Amniotic epithelial cell (primary cell): Measurements from ENCODE around the gene APOBEC2.
A peak's percentile ranks its signal among the peaks of the same experiment; 100 is the strongest.

Source experiments
- DNase-seq: peaks from one replicate; pipeline ENCODE4 v3.0.0-alpha.2; 2010; ENCODE audit warnings: low read depth

The APOBEC2 gene

GRCh38 chr6:41037107-41037900, 15.7 kb upstream of the APOBEC2 start:
- DNase-seq: peak; percentile 71

GRCh38 chr6:41038205-41038604, 14.8 kb upstream of the APOBEC2 start:
- no peak for DNase-seq

GRCh38 chr6:41039060-41039998, 13.7 kb upstream of the APOBEC2 start, which contains the start of gene UNC5CL:
TSS of gene UNC5CL (minus strand) at chr6:41039221. CDS start at chr6:41035074, 4,147 bp downstream.
- peak; percentile 17 for DNase-seq

DNA sequence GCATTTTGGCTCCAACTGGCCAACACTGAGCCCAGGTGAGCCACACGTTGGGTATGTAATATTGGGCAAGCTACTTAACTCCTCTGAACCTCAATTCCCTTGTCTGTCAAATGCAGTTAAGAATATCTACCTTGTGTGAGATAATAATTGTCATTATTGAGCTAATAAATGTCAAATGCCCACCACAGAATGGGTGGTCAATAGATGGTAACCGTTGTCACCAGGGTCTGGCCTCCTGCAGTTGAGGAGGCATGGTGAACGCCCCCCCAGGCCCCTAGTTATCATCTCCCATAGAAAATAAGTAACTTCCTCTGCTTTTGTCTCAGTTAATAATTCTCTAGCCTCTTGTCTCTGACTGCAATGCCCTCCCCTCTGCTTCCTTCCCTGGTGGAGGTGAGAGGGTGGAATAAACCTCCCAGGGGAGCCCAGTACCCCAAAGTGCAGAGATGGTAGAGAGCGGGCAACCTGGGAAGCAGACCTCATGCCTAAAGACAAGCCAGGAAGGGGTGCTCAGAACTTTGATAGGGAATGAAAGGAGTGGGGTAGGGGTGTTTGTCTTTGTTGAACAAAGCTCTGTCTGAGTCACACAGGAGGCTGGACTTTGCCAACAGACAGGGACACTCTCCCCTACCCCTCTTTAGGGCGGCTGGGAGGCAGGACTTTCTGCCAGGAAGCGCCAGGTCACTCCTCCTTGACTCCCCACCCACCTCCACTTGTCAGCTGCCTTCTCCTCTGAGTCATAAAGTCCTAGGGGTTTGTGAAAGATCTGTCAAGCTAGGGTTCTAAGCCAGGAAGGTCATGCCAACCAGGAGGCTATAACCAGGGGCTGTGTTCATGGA, 12.7 kb upstream of the APOBEC2 start:
- peak; percentile 35 for DNase-seq

DNA sequence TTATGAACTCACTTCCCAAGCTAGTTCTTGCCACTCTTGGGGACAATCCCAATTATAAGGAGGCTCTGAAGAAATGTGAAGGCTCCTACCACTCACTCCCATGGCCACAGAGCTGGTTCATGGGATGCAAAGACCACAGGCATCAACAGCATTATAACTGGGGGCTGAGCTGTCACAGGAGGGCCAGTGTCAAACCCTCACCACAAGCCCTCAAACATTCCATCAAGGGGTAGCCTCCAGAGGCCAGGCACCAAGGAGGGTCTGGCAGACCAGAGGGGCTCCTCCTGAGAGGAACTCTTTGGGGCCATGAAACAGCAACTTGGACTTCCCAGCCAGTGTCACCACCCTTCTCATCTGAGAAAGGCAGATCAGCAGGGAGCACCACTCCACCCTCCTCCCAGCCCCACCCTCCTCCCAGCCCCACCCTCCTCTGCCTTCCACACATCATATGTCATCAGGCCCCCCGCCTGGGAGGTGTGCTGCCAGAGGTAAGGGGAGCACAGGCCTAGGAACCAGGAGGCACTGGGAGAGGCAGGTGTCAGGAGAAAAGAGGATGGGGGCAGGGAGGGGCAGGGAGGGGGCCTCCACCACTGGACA, 12.0 kb upstream of the APOBEC2 start:
- no peak for DNase-seq

DNA sequence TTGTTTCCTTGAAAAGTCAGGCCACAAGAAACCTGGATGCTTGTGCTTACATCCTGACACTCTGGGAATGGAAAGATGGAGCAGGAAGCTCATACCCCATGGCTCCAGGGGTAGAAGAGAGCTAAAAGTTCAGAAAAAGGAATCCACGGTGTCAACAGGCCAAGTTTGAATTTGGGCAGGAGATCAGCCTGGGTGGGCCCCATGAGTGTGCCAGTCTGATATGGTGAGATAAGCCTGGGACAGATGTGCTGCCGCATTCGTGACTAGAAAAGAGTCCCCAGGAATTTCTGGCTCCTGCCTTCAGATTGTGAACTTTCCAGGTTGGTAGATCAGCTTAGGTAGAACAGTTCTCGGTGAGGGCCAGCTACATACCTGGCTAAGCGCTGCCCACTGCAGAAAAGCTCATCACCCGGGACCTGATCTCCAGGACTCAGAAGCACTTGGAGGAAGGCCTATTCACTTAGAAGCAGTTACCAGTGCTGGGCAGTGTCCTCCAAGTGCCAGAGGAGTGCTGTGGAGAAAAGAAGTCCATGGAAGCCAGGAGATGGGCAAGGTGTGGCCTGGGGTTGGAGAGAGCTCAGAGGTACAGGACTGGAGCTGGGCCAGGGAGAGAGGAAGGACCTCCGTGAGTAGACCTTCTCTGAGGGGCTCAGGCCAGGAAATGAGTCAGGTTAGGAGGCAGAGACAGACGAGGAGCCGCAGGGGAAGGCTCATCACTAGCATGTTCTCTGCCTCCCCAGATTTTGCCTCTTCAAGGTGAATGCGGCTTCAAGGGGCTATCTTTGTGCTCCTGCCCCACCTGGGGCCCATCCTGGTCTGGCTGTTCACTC, 10.6 kb upstream of the APOBEC2 start, which contains the start of gene TSPO2:
TSPO2 (plus strand) TSS at position 242 of the 830 bp plus-strand sequence; CDS start at position 761, 519 bp downstream.
- DNase-seq: no peak

DNA sequence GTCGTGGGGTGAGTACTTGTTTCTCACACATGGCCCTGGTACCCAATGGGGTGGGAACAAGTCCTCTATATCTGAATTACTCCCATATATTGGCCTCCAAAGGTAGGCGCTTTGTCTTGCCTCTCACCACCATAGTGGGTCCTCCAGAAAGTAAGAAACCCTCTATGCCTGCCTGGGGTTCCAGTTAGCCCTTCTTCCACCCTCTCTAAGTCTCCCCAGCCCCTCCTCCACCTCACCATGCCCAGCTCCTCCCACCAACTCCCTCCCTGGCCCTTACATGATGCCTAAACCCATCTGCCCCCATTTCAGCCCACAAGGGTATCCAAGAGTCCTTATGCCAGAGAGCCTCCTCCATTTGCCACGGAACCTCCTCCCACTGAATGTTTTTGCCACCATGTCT, 9.9 kb upstream of the APOBEC2 start:
- DNase-seq: no peak

DNA sequence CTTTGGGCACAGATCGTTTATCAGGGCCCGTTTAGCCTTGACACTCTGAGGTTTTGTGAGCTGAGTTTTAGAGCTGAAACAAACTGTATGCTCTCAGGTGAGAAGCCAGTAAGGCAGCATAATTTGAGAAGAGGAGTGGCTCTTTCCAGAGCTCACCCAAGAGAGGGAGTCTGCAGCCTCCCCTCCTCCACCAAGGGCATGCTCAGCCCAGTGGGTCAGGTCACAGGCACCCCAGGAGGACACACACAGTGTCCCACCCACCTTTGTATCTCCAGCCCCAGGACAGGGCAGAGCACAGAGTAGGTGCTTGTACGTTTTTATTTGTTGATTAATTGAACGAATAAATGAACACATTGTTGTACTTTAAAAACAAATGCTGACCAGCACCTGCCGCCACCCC, 7.3 kb upstream of the APOBEC2 start:
- no peak for DNase-seq

DNA sequence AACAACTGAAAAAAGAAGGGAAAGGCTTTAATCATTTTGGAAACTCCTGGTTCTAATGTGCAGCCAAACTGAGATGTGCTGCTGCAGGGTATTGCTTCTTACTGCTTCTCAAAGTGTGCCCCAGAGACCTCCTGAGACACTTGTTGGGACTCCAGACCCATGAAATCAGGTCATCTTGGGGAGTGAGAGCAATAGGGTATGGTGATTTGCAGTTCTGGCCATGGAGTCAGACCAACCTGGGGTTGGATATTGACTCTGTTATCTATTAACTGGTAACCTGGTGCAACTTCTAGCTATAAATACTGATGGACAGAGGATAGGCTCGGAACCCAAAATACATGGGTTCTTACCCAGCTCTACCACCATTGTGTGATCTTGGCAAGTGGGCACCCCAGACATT, 6.9 kb upstream of the APOBEC2 start:
- no peak for DNase-seq

DNA sequence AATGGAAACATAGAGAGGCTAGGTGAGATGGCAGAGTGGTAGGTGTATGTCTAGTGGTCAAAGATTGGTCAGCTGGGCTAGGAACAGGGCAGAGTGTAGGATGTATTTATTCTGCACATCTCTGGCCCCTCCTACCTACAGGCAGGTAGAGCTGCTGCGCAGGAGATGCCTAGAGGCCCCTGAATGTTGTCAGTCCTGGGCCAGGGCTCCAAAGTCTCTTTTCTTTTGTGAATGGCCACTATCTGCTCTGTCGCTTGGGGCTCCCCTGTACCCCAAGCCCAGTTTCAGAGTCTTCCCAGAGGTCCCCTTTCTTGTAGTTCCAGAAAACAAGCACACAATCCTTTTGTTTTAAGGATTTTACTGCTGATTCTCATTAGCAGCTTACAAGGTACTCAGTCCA, 5.7 kb upstream of the APOBEC2 start:
- no peak for DNase-seq

DNA sequence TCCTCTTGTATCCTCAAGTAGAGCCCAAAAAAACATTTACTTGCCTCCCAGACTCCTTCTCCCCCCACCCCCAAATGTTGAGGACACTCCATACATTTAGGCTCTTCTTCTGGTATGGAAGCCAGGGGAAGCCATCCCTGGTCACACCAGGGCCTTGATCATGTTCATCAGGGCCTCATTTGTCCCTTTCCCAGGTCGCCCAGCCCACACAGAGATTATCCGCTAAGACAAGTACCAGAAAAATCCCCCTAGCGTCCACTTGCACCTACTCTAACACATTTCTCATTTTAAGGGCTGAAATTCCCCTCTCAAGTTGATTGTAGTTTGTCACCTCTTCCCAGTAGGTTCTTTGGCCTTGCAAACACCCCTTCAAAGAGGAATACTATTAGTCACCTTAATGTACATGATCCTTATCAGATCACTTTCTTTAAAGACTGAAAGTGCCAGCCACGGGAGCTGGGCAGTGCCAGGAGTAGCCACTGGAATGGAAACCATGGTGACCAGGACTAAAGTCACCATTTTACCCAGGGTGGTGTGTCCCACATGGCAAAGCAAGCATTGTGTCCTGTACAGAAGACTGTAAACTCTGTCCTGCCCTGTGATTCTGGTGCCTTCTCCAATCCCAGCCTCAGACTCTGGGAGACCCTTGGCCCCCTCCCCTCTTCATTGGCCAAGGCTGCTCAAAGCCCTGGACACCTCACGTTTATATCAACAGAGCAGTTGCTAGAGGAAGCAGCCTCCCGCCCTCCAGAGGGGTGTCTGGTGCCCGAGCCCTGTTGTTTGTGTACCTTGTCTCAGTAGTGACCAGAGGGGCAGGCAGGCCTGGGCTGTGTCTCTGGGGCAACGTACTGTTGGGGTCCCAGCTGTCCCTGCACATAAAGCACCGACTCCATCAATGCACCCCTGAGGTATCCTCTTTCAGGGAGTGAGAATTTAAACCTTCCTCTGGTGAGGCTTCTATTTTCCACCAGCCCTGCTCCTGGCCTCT, 5.0 kb upstream of the APOBEC2 start:
- DNase-seq: no peak

- DNase-seq: peak; percentile 26
These were observed 3.5 kb upstream of the APOBEC2 start for GRCh38 chr6:41049521-41049920.

DNA sequence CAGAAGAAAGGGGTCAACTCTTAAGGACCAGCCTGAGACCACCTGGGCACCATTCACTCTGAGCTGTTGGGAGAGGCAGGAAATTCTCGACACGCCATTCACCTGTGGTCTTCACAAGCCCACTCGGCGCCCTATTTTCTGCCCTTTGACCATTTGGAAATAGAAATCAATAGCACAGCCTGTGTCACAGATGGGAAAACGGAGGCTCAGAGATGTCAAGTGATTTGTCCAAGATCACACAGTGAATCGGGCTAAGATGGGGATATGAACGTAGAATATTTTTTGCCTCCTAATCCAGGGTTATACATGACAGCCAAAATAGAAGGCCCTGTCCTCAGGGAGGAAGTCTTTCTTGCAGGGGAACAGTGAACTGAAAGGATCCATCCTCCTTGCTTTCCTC, 3.0 kb upstream of the APOBEC2 start:
- no peak for DNase-seq

DNA sequence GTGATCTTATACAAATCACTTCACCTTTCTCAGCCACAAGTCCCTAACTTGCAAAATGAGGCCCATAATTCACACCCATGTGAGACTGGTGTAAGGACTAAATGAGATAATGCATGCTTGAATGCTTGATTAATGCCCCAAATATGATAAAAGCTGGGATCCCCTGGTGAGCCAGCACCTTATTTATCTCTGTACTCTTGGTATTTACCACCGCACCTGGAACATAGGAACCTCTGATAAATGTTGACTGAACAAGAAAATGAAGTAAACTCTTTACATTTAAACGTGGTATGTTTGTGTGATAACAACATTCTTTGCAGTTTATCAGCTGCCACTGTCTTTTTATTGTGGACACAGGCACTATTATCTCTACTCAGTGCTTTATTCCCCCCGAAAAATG, 2.5 kb upstream of the APOBEC2 start:
- no peak for DNase-seq

DNA sequence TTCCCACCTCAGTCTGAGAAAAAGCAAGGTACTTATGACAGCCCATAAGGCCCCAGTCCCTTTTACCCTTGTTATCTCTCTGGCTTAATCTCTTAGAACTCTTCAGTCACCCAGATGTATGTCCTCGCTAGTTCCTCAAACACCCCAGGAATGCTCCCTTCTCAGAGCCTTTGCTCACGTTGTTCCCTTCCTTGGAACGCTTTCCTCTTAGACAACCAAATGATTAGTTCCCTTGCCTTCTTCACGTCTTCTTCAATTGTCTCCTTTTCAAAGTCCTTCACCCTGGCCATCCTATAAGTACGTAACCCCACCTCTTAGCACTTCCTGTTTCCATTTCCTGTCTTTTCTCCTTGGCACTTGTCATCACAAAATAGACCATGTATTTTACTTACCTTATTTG, 1.1 kb upstream of the APOBEC2 start:
- no peak for DNase-seq

DNA sequence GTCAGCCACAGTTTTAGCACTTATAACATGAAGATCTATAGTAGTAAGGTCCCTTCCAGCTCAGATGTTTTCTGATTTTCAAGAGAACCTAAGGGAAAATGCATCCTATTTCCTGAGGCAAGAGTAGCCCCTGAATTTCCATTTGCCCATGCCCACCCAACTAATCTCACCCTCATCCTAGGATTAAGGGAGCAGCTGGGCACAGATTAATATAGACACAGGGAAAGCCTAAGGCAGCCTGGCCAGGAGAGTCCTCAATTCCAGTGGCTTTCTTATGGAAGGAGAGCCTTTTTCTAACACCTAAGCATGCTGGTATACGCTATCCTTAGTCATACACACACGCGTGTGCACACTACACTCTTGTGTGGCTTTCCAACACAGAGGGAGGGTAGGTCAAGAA, 1.5 kb downstream of the APOBEC2 start:
- no peak for DNase-seq

DNA sequence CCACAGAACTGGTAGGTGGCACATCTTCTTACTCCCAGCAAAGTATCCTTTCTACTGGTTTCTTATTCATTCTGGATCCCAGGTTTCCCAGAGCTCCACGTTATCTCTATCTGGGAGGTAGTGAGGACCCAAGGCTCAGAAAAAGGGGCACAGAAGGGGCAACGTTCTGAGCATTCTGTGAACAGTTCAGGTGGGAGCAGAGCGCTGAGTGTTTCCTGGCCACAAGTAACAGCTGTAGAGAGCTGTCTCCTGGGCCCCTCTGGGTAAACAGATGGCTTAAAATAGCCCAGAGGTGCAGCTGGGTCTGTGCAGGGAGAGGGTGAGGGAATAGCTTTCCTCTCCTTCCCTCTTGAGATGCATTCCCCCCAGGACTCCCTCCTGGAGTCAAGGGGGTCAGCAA, 2.1 kb downstream of the APOBEC2 start:
- no peak for DNase-seq

- DNase-seq: no peak
These were observed 3.9 kb downstream of the APOBEC2 start for GRCh38 chr6:41056768-41057490.

DNA sequence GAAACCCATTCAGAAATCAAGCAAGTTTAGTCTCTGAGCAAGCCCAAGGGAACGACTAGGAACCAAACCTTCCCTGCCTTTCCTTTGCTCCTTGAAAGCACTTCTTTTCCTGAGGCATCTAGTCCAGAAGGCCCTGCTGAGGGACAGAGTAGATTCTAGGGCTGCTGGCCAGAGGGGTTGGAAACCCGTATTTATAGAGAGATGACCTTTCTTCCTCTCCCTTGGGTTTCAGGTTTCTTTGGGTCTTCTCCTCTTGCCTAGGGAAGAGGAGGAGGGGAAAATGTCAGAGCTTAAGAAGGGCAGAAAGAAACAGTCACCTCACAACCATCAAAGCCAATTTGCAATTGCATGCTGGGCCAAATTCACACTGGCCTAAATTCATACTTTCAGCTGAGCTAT, 5.8 kb downstream of the APOBEC2 start:
- DNase-seq: no peak
